Left hindlimb (tissue), 1 donor: Measurements from ENCODE around the gene GRHPR.
"Not testable (repeated sequence)": the region's sequence is repeated elsewhere in the genome, so short reads cannot be mapped to it uniquely, and the experiment has no call there.

Source experiments
- DNase-seq: peaks from one replicate; pipeline ENCODE4 v3.0.0-alpha.2; 2018

The GRHPR gene

DNA sequence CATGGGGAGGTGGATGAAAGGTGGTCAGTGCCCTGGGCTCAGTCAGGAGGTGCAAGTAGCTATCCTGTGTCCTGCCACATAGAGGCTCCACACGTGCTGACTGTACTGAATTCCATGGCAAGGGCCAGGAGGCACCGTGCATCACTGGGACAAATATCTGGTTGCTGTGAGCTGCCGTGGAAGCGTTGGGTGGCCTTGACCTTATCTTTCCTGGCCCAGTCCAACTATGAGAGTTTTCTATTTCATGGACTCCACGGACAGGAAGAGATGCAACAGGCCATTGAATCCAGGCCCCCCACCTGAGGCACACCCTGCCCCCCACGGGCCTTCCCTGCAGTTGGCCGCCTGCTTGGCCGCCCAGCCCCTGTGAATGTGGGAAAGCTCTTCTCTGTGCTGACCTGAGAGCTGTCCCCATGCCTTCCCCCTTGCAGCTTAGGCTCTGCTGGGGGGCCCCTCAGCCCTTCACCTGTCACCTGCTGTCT lies 1.7 kb downstream of the GRHPR start:
- DNase-seq, result no peak

DNA sequence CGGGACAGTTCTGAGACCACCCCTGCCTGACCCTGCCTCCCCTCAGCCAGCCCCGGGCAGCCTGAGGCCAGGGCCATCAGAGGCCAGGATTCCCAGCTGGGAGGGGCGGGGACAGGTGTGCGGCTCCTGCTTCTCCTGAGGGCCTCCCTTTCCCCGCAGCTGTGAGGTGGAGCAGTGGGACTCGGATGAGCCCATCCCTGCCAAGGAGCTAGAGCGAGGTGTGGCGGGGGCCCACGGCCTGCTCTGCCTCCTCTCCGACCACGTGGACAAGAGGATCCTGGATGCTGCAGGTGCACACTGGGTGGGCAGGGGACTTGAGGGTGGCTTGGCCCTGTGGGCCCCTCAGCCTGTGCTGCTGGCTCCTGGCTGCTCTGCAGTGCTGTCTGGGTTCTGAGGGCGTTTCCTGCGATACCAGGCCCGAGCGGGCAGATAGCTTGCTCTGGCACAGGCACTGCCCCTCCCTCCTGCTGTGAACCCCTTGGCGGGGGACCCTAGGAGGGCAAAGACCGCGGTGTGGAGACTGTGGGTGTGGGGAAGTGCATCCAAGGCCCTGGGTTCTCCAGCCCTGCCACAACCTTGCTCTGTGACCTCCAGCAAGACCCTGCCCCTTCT lies 2.3 kb downstream of the GRHPR start:
- no peak for DNase-seq

DNA sequence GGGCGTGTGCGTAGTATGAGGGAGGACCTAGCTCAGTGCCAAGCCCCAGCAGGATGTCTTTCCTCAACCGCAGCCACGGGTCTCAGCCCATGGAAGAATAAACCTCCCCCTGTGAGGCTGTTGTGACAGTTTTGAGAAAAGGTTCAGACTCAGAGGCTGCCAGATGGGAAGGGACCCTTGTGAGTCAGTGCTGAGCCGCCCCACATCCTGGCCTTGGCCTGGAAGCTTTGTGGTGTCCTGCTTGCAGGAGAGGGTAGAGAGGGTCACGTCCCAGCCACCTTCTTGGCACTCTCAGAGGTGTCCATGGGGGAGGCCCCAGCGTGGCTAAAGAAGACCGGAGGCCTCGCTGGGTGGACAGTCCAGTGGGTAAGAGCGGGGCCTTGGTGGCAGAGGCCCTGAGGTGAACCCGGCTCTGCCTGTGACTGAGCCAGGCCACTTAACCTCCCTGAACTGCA lies 2.8 kb downstream of the GRHPR start:
- no peak for DNase-seq

DNA sequence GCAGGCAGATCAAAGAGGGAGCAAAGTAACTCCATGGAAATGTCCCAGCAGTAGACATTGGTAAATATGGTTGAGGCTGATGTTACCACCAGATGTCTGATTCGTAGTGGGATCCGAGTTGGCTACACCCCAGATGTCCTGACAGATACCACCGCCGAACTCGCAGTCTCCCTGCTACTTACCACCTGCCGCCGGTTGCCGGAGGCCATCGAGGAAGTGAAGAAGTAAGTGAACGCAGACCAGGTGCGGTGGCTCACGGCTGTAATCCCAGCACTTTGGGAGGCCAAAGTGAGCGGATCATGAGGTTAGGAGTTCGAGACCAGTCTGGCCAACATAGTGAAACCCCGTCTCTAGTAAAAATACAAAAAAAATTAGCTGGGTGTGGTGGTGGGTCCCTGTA lies 3.9 kb downstream of the GRHPR start:
- not testable (repeated sequence) for DNase-seq

DNA sequence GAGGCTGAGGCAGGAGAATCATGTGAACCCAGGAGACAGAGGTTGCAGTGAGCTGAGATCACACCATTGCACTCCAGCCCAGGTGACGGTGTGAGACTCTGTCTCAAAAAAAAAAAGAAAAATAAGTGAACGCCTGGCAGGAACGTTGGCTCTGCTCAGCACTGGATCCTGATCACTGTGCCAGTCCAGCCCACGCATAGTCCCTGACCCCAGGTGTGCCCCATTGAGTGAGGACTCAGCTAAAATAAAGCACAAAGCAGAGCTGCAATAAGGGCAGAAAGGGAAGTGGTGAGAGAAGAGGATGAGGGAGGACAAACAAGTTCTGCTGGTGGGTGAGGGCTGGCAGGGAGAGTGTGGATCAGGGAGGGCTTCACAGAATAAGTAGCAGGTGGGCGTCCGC lies 4.3 kb downstream of the GRHPR start:
- DNase-seq, result no peak

DNA sequence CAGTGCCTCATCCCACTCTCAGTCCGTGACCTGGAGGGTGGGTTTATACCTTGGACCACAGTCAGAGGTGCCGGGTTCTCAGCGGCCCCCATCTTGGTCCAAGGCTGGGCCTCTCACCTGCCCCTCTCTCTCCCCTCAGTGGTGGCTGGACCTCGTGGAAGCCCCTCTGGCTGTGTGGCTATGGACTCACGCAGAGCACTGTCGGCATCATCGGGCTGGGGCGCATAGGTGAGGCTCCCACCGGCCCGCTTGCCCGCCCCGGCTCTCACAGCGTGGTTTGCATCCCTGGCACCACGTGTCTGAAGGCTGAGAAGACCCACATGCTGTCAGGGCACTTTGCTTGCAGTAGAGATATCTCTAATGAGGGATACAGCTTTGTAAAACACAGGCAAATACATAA lies 5.8 kb downstream of the GRHPR start:
- no peak for DNase-seq

DNA sequence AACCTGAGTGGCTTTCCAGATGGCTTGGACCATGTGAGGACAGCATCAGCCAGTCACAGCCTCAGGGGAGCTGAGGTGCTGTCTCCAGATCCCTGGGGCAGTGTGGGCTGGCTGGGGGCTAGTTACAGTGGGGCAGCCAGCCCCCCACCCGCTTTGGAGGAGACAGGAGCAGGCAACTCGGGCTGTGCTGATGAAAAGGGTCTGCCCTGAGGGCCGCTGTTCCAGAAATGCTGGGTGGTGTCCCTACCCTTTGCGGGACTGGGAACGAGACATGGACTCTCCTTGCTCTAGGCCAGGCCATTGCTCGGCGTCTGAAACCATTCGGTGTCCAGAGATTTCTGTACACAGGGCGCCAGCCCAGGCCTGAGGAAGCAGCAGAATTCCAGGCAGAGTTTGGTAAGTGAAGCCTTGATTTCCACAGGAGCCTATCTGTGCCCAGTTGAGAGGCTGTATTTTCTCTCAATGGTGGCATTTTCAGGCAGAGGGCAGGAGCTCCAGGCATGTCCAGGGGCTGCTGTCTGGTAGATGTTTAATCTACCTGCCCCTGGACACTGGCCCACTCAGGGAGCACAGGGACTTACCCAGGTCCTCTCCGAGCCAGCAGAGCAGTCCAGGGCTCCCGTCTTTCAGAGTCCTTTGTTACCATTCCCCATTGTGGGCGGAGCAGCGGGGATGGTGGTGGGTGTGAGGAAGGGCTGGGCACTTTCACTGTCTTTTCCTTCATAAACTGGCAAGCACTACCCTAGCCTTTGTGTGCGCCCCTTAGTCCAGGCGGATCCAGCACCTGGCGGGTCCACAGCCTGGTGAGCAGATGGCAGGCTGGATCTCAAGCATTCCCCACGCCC lies 7.2 kb downstream of the GRHPR start:
- no peak for DNase-seq

DNA sequence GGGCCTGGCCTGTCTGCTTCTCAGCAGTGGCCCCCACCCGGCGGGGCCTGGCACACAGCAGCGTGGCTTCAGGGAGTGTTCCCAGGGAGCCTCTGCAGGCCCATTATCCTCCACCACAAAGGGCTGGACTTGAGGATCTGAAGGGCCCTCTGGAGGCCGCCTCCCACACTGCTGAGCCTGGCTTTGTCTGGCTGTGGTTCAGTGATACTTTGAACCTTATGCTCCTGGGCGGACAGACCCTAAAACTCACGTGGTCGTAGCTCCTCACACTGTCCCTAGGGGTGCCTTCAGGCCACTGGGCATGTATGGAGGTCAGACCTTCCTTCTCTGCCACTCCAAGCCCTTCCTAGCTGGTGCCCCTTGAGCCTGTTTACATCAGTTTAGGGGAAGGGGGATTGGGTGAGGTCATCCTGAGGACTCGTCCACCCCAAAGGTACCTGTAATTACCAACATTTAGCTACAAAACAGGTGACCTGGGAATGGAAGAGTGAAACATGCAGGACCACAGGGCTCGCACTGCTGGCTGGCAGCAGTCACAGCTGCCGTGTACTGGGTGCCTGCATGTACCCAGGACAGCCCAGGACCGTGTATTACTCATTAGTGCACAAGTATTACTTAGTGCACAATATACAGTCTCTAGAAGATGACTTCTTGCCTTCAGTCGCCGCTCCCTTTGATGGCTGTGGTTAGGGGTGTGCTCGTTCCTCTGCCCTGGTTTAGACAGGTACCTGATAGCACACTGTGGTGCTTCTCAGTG lies 8.5 kb downstream of the GRHPR start:
- DNase-seq, result peak; percentile 52

DNA sequence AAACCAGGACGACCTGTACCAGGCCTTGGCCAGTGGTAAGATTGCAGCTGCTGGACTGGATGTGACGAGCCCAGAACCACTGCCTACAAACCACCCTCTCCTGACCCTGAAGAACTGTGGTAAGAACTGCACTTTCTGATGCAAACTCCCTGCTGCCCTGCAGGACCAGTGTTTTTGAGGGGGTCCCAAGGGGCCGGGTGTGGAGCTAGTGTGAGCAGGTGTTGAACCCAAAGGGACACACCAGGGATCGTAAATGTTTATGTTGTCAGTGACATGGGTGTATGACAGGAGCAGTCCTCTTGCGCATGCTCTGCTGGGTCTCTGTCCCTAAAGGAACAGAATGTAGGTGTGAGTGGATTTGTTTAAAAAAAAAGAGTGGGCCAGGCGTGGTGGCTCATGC lies 9.5 kb downstream of the GRHPR start:
- DNase-seq, result no peak

DNA sequence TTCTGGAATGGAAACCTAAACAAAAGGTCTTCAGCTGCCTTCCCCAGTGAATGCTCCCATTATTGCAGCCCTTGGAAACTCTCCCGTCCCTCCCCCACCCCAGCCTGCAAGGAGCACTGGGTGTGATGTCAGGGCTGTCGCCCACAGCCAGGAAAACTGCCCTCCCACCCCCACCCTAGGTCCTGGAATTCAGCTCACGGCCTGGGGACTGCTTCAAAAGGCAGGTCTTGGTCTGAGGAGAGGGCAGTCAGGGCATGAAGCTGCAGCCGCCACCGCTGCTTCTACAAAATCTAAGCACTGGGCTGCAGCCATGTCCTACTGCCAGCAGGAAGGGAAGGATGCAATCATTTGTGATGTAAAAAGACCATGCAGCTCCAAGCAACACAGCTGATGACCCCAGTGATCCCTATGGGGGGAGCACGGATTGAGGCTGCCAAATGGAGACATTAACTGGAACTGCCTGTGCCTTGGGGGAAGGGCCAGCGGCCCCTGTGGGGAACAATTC lies 11.4 kb downstream of the GRHPR start:
- peak; percentile 53 for DNase-seq

DNA sequence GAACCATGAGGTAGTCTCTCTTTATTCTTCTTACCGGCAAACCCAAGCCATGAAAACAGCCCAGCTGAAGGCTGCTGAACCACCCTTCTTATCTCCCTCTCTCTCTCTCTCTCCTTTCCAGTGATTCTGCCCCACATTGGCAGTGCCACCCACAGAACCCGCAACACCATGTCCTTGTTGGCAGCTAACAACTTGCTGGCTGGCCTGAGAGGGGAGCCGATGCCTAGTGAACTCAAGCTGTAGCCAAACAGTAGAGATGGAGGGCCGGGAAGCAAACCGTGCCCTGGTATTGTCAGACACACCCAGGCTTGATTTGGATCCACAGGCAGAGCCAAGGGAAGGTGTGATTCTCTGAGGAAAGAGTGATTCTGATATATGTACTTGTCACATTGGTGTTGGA lies 14.0 kb downstream of the GRHPR start:
- no peak for DNase-seq

DNA sequence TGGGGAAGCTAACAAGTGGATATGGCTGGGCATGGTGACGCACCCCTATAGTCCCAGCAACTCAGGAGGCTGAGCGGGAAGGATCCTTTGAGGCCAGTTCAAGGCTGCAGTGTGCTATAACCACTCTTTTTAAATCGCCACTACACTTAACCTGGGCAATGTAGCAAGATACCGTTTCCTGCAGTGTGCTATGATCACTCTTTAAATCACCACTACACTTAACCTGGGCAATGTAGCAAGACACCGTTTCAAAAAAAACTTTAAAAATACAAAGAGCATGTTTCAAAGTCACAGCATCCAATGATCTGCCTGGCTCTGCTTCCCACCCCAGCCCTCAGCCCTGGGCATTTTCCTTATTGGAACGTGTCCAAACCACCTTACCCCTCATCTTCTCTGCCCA lies 14.5 kb downstream of the GRHPR start:
- no peak for DNase-seq

DNA sequence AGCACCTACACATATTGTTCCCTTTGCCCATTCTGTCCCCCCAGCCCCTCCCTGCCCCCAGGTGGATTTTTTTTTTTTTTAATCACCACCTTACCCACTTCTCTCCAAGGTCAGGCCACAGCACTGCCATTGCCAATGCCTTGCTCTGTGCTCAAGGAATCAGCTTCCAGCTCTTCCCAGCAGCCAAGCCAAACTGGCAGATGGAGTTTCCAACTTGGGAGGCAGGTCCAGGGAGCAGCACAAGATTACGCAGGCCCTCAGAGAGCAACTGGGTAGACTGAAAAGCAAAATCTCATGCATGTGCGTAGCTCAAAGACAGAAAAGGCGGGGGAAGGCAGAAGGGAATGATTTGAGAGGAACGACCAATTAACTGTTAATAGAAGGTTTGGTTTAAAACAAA lies 15.1 kb downstream of the GRHPR start:
- DNase-seq, result no peak

DNA sequence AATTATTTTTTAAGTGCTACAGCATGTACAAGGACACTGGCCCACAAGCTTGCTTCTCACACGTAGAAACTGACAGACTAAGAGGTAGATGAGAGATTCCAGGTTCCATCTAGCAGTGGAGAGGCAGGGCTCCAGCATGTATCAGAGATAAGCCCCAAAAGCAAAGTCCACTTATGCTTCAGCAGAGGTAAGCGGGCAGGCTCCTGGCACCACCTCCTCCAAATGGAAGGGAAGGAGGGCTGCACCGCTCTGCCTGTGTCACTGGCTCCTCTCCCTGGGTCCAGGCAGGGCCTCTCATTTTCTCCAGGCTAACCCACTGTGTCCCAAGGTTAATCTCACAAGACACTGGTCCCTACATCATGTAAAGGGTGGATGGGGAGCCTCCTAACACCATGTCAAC lies 15.9 kb downstream of the GRHPR start:
- no peak for DNase-seq

DNA sequence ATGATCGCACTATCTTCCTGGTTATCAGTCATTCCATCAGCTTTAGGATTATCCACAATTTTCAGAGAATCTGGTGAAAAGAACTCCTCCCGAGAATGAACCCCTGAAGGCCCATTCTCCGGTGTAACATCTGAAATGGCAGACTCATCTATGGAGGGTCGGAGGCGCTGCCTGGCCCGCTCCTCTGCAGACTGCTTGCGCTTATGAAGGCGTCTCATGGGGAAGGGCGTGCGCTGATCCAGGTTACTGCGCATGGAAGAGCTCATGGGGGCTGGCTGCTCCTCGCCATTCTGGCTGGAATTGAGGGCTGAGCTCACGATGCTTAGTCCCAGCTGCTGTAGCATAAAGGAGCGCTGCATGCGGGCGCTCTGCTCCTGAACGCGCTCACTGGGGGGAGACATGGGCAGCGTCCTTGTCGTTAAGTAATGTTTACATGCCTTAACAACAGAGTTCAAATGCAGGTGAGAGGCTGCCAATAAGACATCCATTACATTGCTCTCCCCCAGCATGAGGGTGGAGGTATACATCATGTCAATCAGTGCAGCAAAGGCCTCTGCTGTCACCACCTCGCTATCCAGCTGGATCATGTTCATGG lies 19.4 kb downstream of the GRHPR start:
- DNase-seq, result no peak

DNA sequence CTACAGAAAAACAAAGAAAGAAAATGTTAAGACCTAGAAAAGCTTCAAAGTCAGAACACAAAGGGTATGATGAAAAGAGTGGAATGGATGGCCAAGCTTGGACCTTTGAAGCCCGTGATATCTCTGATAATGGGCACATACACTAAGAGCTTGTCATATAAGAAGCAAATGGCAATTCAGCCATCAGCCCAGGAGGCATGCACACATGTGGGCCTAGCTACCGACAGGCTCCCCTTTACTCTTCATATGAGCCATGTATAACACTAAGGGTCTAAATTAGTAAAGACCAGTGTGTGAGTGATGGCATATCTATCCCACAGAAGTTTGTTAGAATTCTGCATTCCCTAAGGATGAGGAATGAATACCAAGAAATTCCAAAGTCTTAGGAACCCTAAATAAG lies 20.1 kb downstream of the GRHPR start:
- no peak for DNase-seq

DNA sequence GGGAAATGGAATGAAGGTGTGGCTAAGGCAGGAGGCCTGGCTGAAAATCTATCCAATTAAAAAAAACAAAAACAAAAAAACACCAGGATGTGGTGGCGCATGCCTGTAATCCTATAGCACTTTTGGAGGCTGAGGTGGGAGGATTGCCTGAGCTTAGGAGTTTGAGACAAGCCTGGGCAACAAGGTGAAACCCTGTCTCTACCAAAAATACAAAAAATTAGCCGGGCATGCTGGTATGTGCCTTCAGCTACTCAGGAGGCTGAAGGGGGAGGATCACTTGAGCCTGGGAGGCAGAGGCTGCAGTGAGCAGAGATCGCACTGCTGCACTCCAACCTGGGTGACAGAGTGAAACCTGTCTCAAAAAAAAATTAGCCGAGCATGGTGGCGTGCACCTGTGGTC lies 21.1 kb downstream of the GRHPR start:
- no peak for DNase-seq

DNA sequence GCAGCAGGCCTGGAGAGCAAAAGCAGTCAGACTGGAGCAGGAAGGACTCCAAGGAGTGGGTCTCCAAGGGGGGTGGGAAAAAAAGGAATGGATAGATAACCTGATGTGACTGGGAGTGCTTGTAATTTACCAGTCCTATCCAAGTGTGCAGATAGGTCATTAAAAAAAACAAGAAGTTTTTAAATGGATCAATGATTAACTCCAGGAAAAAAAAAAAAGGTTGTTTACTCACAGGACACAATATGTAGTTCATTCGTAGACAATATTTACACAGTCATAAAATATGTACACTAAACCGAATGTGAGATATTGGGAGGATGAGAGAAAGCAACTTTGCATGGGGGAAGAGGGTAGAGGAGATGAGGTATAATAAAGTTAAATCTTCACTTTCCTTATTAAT lies 22.4 kb downstream of the GRHPR start:
- no peak for DNase-seq

DNA sequence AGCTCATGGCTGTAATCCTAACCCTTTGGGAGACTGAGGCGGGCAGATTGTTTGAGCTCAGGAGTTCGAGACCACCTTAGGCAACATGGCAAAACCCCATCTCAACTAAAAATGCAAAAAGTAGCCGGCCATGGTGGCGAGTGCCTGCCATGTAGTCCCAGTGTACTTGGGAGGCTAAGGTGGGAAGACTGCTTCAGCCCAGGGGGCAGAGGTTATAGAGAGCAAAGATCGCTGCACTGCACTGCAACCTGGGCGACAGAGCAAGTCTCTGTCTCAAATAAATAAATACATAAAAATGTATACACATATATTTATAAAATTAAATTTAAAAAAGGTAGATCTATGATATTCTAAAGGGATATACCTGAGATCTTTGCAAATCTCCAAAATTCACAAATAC lies 23.3 kb downstream of the GRHPR start:
- DNase-seq, result no peak

DNA sequence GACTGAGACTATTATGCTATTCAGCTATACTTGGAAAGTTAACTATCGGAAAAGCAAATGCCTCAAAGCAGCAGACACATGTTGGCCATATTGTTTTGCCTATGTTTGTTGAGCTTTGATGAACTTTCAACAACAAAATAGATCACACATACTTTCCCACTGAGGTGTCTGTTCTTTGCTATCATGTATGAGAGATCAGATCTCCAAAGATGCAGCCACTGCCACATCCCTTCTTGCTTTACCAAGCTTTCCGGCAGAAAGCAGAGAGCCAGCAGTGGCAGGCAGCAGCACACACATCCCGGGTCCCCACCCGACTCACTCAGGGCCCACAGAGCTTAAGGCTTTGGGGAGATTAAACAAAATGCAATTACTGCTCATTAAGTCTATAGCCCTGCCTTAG lies 23.9 kb downstream of the GRHPR start:
- no peak for DNase-seq

DNA sequence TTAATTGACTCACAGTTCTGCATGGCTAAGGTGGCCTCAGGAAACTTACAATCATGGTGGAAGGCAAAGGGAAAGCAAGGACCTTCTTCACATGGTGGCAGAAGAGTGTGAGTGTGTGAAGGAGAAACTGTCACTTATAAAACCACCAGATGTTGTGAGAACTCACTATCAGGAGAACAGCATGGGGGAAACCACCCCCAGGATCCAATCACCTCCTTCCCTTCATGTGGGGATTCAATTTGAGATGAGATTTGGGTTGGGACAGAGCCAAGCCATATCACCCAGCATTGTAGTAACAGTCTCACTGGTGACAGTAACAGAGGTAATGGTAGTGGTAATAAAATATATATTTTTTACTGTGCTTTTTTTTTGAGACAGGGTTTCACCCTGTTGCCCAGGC lies 24.6 kb downstream of the GRHPR start:
- DNase-seq, result no peak

DNA sequence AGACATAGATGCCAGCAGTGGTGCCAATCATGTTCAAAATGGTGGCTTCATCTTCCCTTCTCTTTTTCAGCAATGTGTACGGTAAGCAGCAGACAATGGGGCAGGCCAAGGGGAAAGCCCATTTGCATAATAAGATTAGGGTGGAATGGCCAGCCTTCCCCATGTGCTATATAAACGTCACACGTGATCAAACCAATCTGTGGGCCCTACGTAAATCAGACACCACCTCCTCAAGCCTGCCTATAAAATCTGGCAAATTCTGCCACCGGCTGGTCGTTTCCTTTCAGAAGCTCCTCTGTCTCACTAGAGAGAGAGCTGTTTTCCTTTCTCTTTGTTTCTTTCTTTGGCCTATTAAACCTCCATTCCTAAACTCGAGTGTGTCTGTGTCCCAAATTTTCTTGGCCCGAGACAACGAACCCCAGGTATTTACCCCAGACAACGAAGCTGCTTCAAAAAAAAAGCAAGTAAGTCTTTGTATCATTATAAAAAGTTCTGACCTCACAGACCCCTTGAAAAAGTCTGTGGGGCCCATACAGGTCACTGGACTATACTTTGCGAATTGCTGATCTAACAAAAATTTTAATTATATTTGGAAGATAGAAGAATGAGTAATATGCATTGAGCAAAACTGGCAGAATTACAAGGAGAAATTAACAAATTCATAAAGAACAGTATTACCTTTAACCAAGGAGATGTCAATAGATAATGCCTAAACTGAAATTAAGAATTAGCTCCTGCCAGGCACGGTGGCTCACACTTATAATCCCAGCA lies 27.6 kb downstream of the GRHPR start:
- DNase-seq, result no peak
